ENCODE measurements around the gene TRIM46.
"Not testable (repeated sequence)": the region's sequence is repeated elsewhere in the genome, so short reads cannot be mapped to it uniquely, and the experiment has no call there.

The TRIM46 gene

GRCh38 chr1:155187456-155187891 lies 13.8 kb downstream of the TRIM46 start:
- no peak for FAIRE-seq

- no peak for FAIRE-seq
These were observed 14.6 kb downstream of the TRIM46 start for GRCh38 chr1:155188268-155188667.

GRCh38 chr1:155189926-155190325 lies 16.3 kb downstream of the TRIM46 start:
- FAIRE-seq = not testable (repeated sequence)

GRCh38 chr1:155191904-155192303 lies 18.3 kb downstream of the TRIM46 start:
- FAIRE-seq = no peak

- FAIRE-seq = no peak
These were observed 19.0 kb downstream of the TRIM46 start for GRCh38 chr1:155192346-155193274.

GRCh38 chr1:155193275-155193990 lies 19.8 kb downstream of the TRIM46 start:
- FAIRE-seq = peak; percentile 46

- not testable (repeated sequence) for FAIRE-seq
These were observed 20.3 kb downstream of the TRIM46 start for GRCh38 chr1:155193991-155194240.

GRCh38 chr1:155195201-155196102 lies 21.8 kb downstream of the TRIM46 start:
- FAIRE-seq = no peak

- FAIRE-seq = no peak
These were observed 22.6 kb downstream of the TRIM46 start for GRCh38 chr1:155196103-155196892.

- no peak for FAIRE-seq
These were observed 23.4 kb downstream of the TRIM46 start for GRCh38 chr1:155196893-155197638.

GRCh38 chr1:155197901-155198546 lies 24.4 kb downstream of the TRIM46 start:
- FAIRE-seq = no peak

GRCh38 chr1:155198547-155198906 lies 24.9 kb downstream of the TRIM46 start:
- no peak for FAIRE-seq

- FAIRE-seq = no peak
These were observed 26.1 kb downstream of the TRIM46 start for GRCh38 chr1:155199792-155200191.

- no peak for FAIRE-seq
These were observed 27.3 kb downstream of the TRIM46 start for GRCh38 chr1:155200920-155201319.

- no peak for FAIRE-seq
These were observed 28.5 kb downstream of the TRIM46 start for GRCh38 chr1:155202198-155202597.

GRCh38 chr1:155202731-155203515 lies 29.3 kb downstream of the TRIM46 start:
- FAIRE-seq = no peak

GRCh38 chr1:155205035-155205434 lies 31.4 kb downstream of the TRIM46 start:
- FAIRE-seq = no peak

GRCh38 chr1:155205969-155206593 lies 32.4 kb downstream of the TRIM46 start:
- FAIRE-seq = no peak
